ENCODE results near the gene GPD1. TPM values are rescaled to one million over a fixed set of nuclear protein-coding genes. Genes with fewer than 3 reads are reported as not detected.
"Not testable (repeated sequence)": the region's sequence is repeated elsewhere in the genome, so short reads cannot be mapped to it uniquely, and the experiment has no call there.

Gene GPD1
- total RNA-seq, 5 donors from 2014 or later (not counting 1 experiment from before 2014, with no cell fraction given): 0.41 to 1.1 (median 0.86) TPM

GRCh38 chr12:50083301-50083700 lies 20.5 kb upstream of the GPD1 start:
- ChIA-PET POLR2A (no interaction called here), CTCF (interaction anchor here in 1 of 2 donors (0.6 to 1.3 kb wide), 2 partner anchors 29 to 84 kb away, joined by 3 to 4 read pairs; partner anchors contain the start of genes CERS5 and COX14)
- DNase-seq (no peak), ATAC-seq (replicated peaks in 1 of 4) (no peak)
- peaks cover 31 to 36% (median 33%) of the 10 kb centered on the region in 3 donors for H3K4me1 Mint-ChIP-seq
- peak overlapping the region; percentile 13 for H3K27ac ChIP-seq (ENCODE audit: low read length)
- H3K27ac Mint-ChIP-seq: peak overlapping the region; percentile 86 to 95
- no CpG with 5 or more reads among the region's 1 CpG for WGBS (ENCODE audit: insufficient coverage)
- H3K36me3 Mint-ChIP-seq: peaks cover 4% of the 10 kb centered on the region
- no peaks in the 10 kb centered on the region for H3K9me3 Mint-ChIP-seq
- H3K4me1 ChIP-seq (ENCODE audit: control insufficient read depth in 1 of 2, extremely low read depth in 1 of 2, insufficient read depth in 2 of 2, low read length in 2 of 2): peaks cover 10 to 17% of the 10 kb centered on the region in 2 experiments
- H3K4me3 Mint-ChIP-seq: peak overlapping the region; percentile 62 to 76 (median 67)
- H3K36me3 ChIP-seq (ENCODE audit: control insufficient read depth in 2 of 2, extremely low read depth in 1 of 2, insufficient read depth in 1 of 2, low read length in 1 of 2): peaks cover 5 to 8% of the 10 kb centered on the region in 2 donors
- no peaks in the 10 kb centered on the region for H3K27me3 Mint-ChIP-seq
- H3K27me3 ChIP-seq (replicated peaks in 1 of 2; ENCODE audit: control insufficient read depth in 2 of 2, extremely low read depth in 1 of 2, insufficient read depth in 2 of 2, low read length in 1 of 2): no peaks in the 10 kb centered on the region
- H3K4me3 ChIP-seq (ENCODE audit: control insufficient read depth in 1 of 2, extremely low read depth in 1 of 2, low read length in 1 of 2): no peak overlapping the region
- H3K9me3 ChIP-seq: no peaks in the 10 kb centered on the region

DNA sequence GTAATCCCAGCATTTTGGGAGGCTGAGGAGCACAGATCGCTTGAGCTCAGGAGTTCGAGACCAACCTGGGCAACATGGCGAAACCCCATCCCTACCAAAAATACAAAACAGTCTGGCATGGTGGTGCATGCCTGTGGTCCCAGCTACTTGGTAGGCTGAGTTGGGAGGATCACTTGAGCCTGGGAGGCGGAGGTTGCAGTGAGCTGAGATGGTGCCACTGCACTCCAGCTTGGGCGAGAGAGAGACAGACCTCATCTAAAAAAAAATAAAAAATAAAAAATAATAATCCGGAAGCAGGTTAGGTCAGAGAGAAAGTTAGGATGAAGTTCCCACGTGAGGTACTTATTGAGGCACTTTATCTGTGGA lies 19.4 kb upstream of the GPD1 start:
- peak overlapping the region; percentile 80 to 83 for H3K4me3 ChIP-seq (ENCODE audit: control insufficient read depth in 1 of 2, extremely low read depth in 1 of 2, low read length in 1 of 2)
- DNase-seq: not testable (repeated sequence)
- H3K36me3 ChIP-seq (ENCODE audit: control insufficient read depth in 2 of 2, extremely low read depth in 1 of 2, insufficient read depth in 1 of 2, low read length in 1 of 2): peaks cover 5 to 19% of the 10 kb centered on the region in 2 donors

DNA sequence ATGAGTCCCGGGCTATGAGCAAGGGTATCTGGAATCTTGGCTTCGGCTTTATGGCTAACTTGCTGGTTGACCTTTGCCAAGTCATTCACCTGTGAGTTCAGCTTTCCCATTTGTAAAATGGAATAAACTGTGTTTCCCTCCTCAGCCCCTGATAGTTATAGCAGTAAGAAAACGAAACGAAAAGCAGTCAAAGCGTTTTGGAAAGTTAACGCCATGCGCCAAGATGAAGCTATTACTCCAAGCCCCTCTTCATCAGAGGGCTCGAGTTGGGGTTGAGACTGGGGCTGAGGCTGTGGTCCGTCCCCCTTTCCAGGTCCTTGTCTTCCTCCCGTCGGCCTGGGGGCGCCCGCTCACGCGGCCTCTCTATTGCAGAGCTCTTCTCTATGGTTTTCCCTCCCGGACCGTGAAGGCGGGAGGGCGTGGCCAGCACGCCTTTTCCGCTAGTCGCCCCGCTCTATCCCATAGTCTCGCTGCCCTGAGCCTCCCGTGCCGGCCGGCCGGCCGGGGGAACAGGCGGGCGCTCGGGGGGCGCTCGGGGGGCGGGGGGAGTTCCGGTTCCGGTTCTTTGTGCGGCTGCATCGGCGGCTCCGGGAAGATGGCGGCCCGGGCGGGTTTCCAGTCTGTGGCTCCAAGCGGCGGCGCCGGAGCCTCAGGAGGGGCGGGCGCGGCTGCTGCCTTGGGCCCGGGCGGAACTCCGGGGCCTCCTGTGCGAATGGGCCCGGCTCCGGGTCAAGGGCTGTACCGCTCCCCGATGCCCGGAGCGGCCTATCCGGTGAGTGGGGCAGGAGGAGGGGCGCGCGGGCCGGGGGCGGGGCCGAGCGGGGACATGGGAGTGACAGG lies 18.8 kb upstream of the GPD1 start, which contains the start of gene SMARCD1:
Gene SMARCD1, plus strand, starts transcription at position 568 of the 840 bp plus-strand sequence. Its CDS starts 28 bp downstream, at position 596.
- H3K27ac Mint-ChIP-seq: peak within 1 kb of the TSS; percentile 93 to 98
- Histone ChIP-seq H3K27me3 (replicated peaks in 1 of 2; ENCODE audit: control insufficient read depth in 2 of 2, extremely low read depth in 1 of 2, insufficient read depth in 2 of 2, low read length in 1 of 2) (no peaks in the 10 kb centered on the region), H3K27ac (ENCODE audit: low read length) (peak within 1 kb of the TSS; percentile 95), H3K4me1 (ENCODE audit: control insufficient read depth in 1 of 2, extremely low read depth in 1 of 2, insufficient read depth in 2 of 2, low read length in 2 of 2) (peaks cover 10 to 17% of the 10 kb centered on the region in 2 experiments), H3K36me3 (ENCODE audit: control insufficient read depth in 2 of 2, extremely low read depth in 1 of 2, insufficient read depth in 1 of 2, low read length in 1 of 2) (peaks cover 5 to 25% of the 10 kb centered on the region in 2 donors), H3K4me3 (ENCODE audit: control insufficient read depth in 1 of 2, extremely low read depth in 1 of 2, low read length in 1 of 2) (peak within 1 kb of the TSS; percentile 80 to 83), H3K9me3 (no peaks in the 10 kb centered on the region)
- WGBS (ENCODE audit: insufficient coverage): under 1% methylated on average over 56 of the region's 69 CpGs
- H3K36me3 Mint-ChIP-seq: peaks cover 21% of the 10 kb centered on the region
- peak; percentile 87 to 94 (median 92) for ATAC-seq (replicated peaks in 1 of 4)
- no peaks in the 10 kb centered on the region for H3K9me3 Mint-ChIP-seq
- peak; percentile 68 to 88 (median 77) for DNase-seq
- peaks cover 39 to 44% (median 40%) of the 10 kb centered on the region in 3 donors for H3K4me1 Mint-ChIP-seq
- POLR2A ChIA-PET: interaction anchor here (0.5 to 1.4 kb wide), 8 partner anchors 27 to 1246 kb away, joined by 3 to 11 read pairs (median 5); partner anchors contain the start of genes COX14 (in 2 of the 2) and CERS5 (in 1 of the 2)
- H3K27me3 Mint-ChIP-seq: no peaks in the 10 kb centered on the region
- CTCF ChIA-PET: interaction anchor here (0.6 to 6.9 kb wide), 15 partner anchors 10 to 414 kb away, joined by 3 to 94 read pairs (median 4); partner anchors contain the start of genes COX14 (in 2 of the 2) and GPD1 (in 1 of the 2)
- H3K4me3 Mint-ChIP-seq: peak within 1 kb of the TSS; percentile 87 to 93 (median 87)

More for the DNA sequence above, 19.4 kb upstream of the GPD1 start:
- not testable (repeated sequence) for H3K9me3 ChIP-seq; H3K27me3 Mint-ChIP-seq; H3K9me3 Mint-ChIP-seq; ATAC-seq (replicated peaks in 1 of 4); H3K27me3 ChIP-seq (replicated peaks in 1 of 2; ENCODE audit: control insufficient read depth in 2 of 2, extremely low read depth in 1 of 2, insufficient read depth in 2 of 2, low read length in 1 of 2)
- 0% methylated on average over 2 of the region's 7 CpGs for WGBS (ENCODE audit: insufficient coverage)
- peak overlapping the region; percentile 92 to 98 for H3K27ac Mint-ChIP-seq
- ChIA-PET POLR2A (interaction anchor here (0.7 to 1.4 kb wide), 5 partner anchors 27 to 88 kb away, joined by 4 to 11 read pairs (median 5); partner anchors contain the start of genes COX14 (in 2 of the 2) and CERS5 (in 1 of the 2)), CTCF (interaction anchor here (0.6 to 6.9 kb wide), 17 partner anchors 9 to 1730 kb away, joined by 3 to 94 read pairs (median 4); partner anchors contain the start of genes COX14 (in 2 of the 2) and GPD1 (in 1 of the 2))
- peaks cover 38 to 44% (median 40%) of the 10 kb centered on the region in 3 donors for H3K4me1 Mint-ChIP-seq
- H3K36me3 Mint-ChIP-seq: peaks cover 15% of the 10 kb centered on the region
- peak overlapping the region; percentile 95 for H3K27ac ChIP-seq (ENCODE audit: low read length)
- H3K4me3 Mint-ChIP-seq: peak overlapping the region; percentile 87 to 93 (median 87)
- peaks cover 10 to 17% of the 10 kb centered on the region in 2 experiments for H3K4me1 ChIP-seq (ENCODE audit: control insufficient read depth in 1 of 2, extremely low read depth in 1 of 2, insufficient read depth in 2 of 2, low read length in 2 of 2)

DNA sequence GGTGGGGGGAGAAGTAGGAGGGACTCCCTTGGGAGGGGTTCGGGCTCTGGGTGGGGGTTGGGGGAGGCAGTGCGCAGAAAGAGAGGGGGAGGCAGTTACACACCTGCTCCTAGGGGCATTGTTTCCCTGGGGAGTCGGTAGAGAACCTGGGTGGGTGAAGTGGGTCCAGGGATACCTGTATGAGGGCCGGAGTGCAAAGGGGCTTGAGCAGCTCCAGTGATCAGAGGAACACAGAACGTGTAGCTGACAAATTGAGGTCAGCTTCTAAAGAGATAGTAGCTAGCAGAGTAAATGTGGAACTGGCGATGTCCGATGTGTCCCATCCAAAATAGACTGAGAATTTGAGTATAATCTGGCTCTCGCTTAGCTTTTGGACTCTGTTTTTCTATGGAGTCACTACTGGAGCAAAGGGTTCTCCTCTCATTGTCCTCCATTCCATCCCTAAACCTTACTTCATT lies 18.2 kb upstream of the GPD1 start:
- peaks cover 10 to 17% of the 10 kb centered on the region in 2 experiments for H3K4me1 ChIP-seq (ENCODE audit: control insufficient read depth in 1 of 2, extremely low read depth in 1 of 2, insufficient read depth in 2 of 2, low read length in 2 of 2)
- H3K27me3 Mint-ChIP-seq: no peaks in the 10 kb centered on the region
- H3K27ac ChIP-seq (ENCODE audit: low read length): peak overlapping the region; percentile 95
- H3K27me3 ChIP-seq (replicated peaks in 1 of 2; ENCODE audit: control insufficient read depth in 2 of 2, extremely low read depth in 1 of 2, insufficient read depth in 2 of 2, low read length in 1 of 2): no peaks in the 10 kb centered on the region
- peaks cover 25% of the 10 kb centered on the region for H3K36me3 Mint-ChIP-seq
- DNase-seq: no peak
- peaks cover 40 to 44% (median 40%) of the 10 kb centered on the region in 3 donors for H3K4me1 Mint-ChIP-seq
- H3K9me3 ChIP-seq: no peaks in the 10 kb centered on the region
- POLR2A ChIA-PET: interaction anchor here in 1 of 2 donors (0.5 to 1.3 kb wide), 4 partner anchors 26 to 106 kb away, joined by 3 to 11 read pairs (median 5); partner anchors contain the start of gene COX14
- peaks cover 5 to 31% of the 10 kb centered on the region in 2 donors for H3K36me3 ChIP-seq (ENCODE audit: control insufficient read depth in 2 of 2, extremely low read depth in 1 of 2, insufficient read depth in 1 of 2, low read length in 1 of 2)
- peak overlapping the region; percentile 93 to 94 for H3K27ac Mint-ChIP-seq
- H3K4me3 ChIP-seq (ENCODE audit: control insufficient read depth in 1 of 2, extremely low read depth in 1 of 2, low read length in 1 of 2): peak overlapping the region; percentile 51 to 80
- peak overlapping the region; percentile 87 to 93 (median 87) for H3K4me3 Mint-ChIP-seq
- H3K9me3 Mint-ChIP-seq: no peaks in the 10 kb centered on the region
- CTCF ChIA-PET: interaction anchor here (0.6 to 6.9 kb wide), 10 partner anchors 10 to 140 kb away, joined by 3 to 94 read pairs (median 4); partner anchors contain the start of genes COX14 (in 1 of the 2) and GPD1 (in 1 of the 2)
- ATAC-seq (replicated peaks in 1 of 4): peak in 1 of 4 experiments; percentile 1
- WGBS (ENCODE audit: insufficient coverage): 4% methylated on average over 5 of the region's 8 CpGs

DNA sequence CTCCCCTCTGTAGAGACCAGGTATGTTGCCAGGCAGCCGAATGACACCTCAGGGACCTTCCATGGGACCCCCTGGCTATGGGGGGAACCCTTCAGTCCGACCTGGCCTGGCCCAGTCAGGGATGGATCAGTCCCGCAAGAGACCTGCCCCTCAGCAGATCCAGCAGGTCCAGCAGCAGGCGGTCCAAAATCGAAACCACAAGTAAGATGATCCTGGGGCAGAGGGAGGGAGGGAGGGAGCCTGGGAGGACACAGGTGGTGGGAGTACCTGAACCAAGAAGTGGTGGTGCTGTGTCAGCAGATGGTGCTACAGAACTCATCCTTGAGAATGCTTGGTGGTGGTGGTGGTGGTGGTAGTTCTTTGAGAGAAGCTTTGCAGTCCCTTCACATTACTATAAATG lies 17.7 kb upstream of the GPD1 start:
- ATAC-seq (replicated peaks in 1 of 4) (no peak), DNase-seq (peak in 1 of 35 experiments; percentile 30)
- peaks cover 6 to 36% of the 10 kb centered on the region in 2 donors for H3K36me3 ChIP-seq (ENCODE audit: control insufficient read depth in 2 of 2, extremely low read depth in 1 of 2, insufficient read depth in 1 of 2, low read length in 1 of 2)
- H3K9me3 ChIP-seq: no peaks in the 10 kb centered on the region
- Mint-ChIP-seq H3K36me3 (peaks cover 28% of the 10 kb centered on the region), H3K4me3 (peak overlapping the region; percentile 87 to 93 (median 87)), H3K9me3 (no peaks in the 10 kb centered on the region), H3K27me3 (no peaks in the 10 kb centered on the region), H3K4me1 (peaks cover 40 to 44% (median 40%) of the 10 kb centered on the region in 3 donors), H3K27ac (peak overlapping the region; percentile 93 to 94)
- H3K27ac ChIP-seq (ENCODE audit: low read length): peak overlapping the region; percentile 95
- no peaks in the 10 kb centered on the region for H3K27me3 ChIP-seq (replicated peaks in 1 of 2; ENCODE audit: control insufficient read depth in 2 of 2, extremely low read depth in 1 of 2, insufficient read depth in 2 of 2, low read length in 1 of 2)
- CTCF ChIA-PET: interaction anchor here (0.5 to 6.9 kb wide), 6 partner anchors 11 to 124 kb away, joined by 3 to 94 read pairs (median 8); partner anchors contain the start of gene COX14 (in 1 of the 2)
- peaks cover 10 to 17% of the 10 kb centered on the region in 2 experiments for H3K4me1 ChIP-seq (ENCODE audit: control insufficient read depth in 1 of 2, extremely low read depth in 1 of 2, insufficient read depth in 2 of 2, low read length in 2 of 2)
- no peak overlapping the region for H3K4me3 ChIP-seq (ENCODE audit: control insufficient read depth in 1 of 2, extremely low read depth in 1 of 2, low read length in 1 of 2)
- POLR2A ChIA-PET: interaction anchor here in 1 of 2 donors (0.5 kb wide), 1 partner anchor 29 kb away, joined by 5 read pairs; no protein-coding TSS in a partner anchor
- 100% methylated on average over 5 of the region's 5 CpGs for WGBS (ENCODE audit: insufficient coverage)

Measured in T-cell (primary cell).